Transverse colon (tissue), 4 donors: ENCODE measurements around the gene GSC2. TPM values are rescaled to one million over a fixed set of nuclear protein-coding genes. Genes with fewer than 3 reads are reported as not detected.

Source experiments
- DNase-seq: peaks from one replicate; pipeline ENCODE4 v3.0.0-alpha.2; 2019
- H3K27ac ChIP-seq, 4 donors: fragments of 200-600 bp; sonication (generic); 2 replicates each; pipeline ENCODE4 v1.5.1; 2016 to 2018; ENCODE audit warnings: inconsistent platforms in 4 of 4
- H3K27me3 ChIP-seq: fragments of 200-600 bp; sonication (generic); 2 replicates; pipeline ENCODE4 v1.5.1; 2017; ENCODE audit warnings: inconsistent platforms
- H3K36me3 ChIP-seq, 4 donors: fragments of 200-600 bp; sonication (generic); 2 replicates each; pipeline ENCODE4 v1.5.1; 2017 to 2019; ENCODE audit warnings: inconsistent platforms in 4 of 4
- H3K4me1 ChIP-seq, 4 donors: fragments of 200-600 bp; sonication (generic); 2 replicates each; pipeline ENCODE4 v1.5.1; 2017 to 2020; ENCODE audit warnings: inconsistent platforms in 4 of 4
- H3K4me3 ChIP-seq, 4 donors: fragments of 200-600 bp; sonication (generic); 1 replicate in 1 of 4; 2 replicates in 3 of 4; pipeline versions ENCODE4 v1.5.1 to v1.6.1; 2017 to 2019; ENCODE audit warnings: inconsistent platforms in 4 of 4
- H3K9me3 ChIP-seq, 2 donors: fragments of 200-600 bp; sonication (generic); 2 replicates each; pipeline ENCODE4 v1.5.1; 2017 to 2019; ENCODE audit warnings: inconsistent platforms in 2 of 2
- CTCF ChIP-seq, 5 experiments: fragments of 200-600 bp in 3 of 5; fragments of 450-650 bp in 2 of 5; sonication (generic) in 3 of 5; IDR thresholded peaks; 1 replicate in 2 of 5; 2 replicates in 3 of 5; pipeline ENCODE4 v1.5.1; 2016 to 2017; ENCODE audit warnings: antibody characterized with exemption in 5 of 5, inconsistent platforms in 3 of 5, mild to moderate bottlenecking in 2 of 5, moderate library complexity in 1 of 5
- EP300 ChIP-seq: sonication (generic); formaldehyde crosslinking; IDR thresholded peaks from one replicate; pipeline ENCODE4 v1.6.1; 2017; ENCODE audit warnings: antibody characterized with exemption, low read depth
- POLR2A ChIP-seq: fragments of 450-650 bp; IDR thresholded peaks from one replicate; pipeline ENCODE4 v1.6.1; 2016; ENCODE audit warnings: antibody characterized with exemption, mild to moderate bottlenecking, moderate library complexity
- POLR2AphosphoS5 ChIP-seq, 3 donors: sonication (generic); formaldehyde crosslinking; IDR thresholded peaks; one replicate each; pipeline ENCODE4 v1.6.1; 2016; ENCODE audit warnings: antibody characterized with exemption in 3 of 3
- WGBS, 2 donors: methylation state at CpG; one replicate each; pipeline ENCODE4 v1.1.5; 2018; ENCODE audit warnings: low coverage in 1 of 2; 5-methylcytosine and 5-hydroxymethylcytosine counted together
- in situ Hi-C, 4 donors: fragments of 200-750 bp; cut with MboI; loops; one replicate each; pipeline versions ENCODE4 v1.15.0 to v1.15.1; 2017; ENCODE audit warnings: low sequenced_read_pairs in 3 of 4, low pct_ligation_motif_present in 1 of 4, low pct_unique_long_range_greater_than_20kb in 1 of 4
- intact Hi-C: fragments of 100-400 bp; cut with DNase I; formaldehyde crosslinking; loops from one replicate; pipeline ENCODE4 v1.15.1; 2023; ENCODE audit warnings: low total_unique reads
- total RNA-seq, 4 donors: library from RNA; depleted of rRNA; stranded (reverse); fragments of >200 nt; gene quantifications; one replicate each; pipeline ENCODE4 v1.1.0, GENCODE V29; 2016

GSC2 gene
- total RNA-seq, 4 donors from 2014 or later: not detected

GRCh38 chr22:19149047-19149883 is 827 bp downstream of the GSC2 start:
- intact Hi-C loops: no loop called here
- in situ Hi-C loops: loop anchor here in 1 of 4 donors (25.0 kb wide), 1 partner anchor 488 kb away; no protein-coding TSS in a partner anchor
- H3K27ac ChIP-seq: no peak overlapping the region
- WGBS, 2 donors: 0 to 13% methylated on average over 3 to 78 of the region's 92 CpGs
- H3K27me3 ChIP-seq: peaks cover 65% of the 10 kb centered on the region
- H3K36me3 ChIP-seq: no peaks in the 10 kb centered on the region
- DNase-seq: no peak
- TF ChIP-seq POLR2A: no peak
- H3K4me1 ChIP-seq: peaks cover 0 to 13% (median 9%) of the 10 kb centered on the region in 4 donors
- peak overlapping the region in 2 of 4 donors; percentile 22 to 26 for H3K4me3 ChIP-seq
- peaks cover 0 to 4% of the 10 kb centered on the region in 2 donors for H3K9me3 ChIP-seq

- no peak for DNase-seq
- 52% methylated on average over 31 of the region's 33 CpGs; no CpG with 5 or more reads in 1 of the 2 donors for WGBS, 2 donors
- Histone ChIP-seq H3K36me3 (no peaks in the 10 kb centered on the region), H3K4me1 (peaks cover 3 to 21% (median 16%) of the 10 kb centered on the region in 4 donors), H3K27me3 (peaks cover 57% of the 10 kb centered on the region), H3K27ac (no peak overlapping the region), H3K4me3 (no peak overlapping the region), H3K9me3 (no peaks in the 10 kb centered on the region)
- TF ChIP-seq CTCF (IDR thresholded peaks at IDR 0.05) (no peak), POLR2AphosphoS5 (IDR thresholded peaks at IDR 0.05) (no peak), EP300 (no peak), POLR2A (no peak)
- in situ Hi-C loops (loop anchor here in 1 of 4 donors (25.0 kb wide), 1 partner anchor 489 kb away; no protein-coding TSS in a partner anchor), intact Hi-C loops (no loop called here)
Measured at GRCh38 chr22:19148417-19149046, 1.6 kb downstream of the GSC2 start.

- Histone ChIP-seq H3K27me3 (peaks cover 45% of the 10 kb centered on the region), H3K36me3 (peaks cover 0 to 2% (median 0%) of the 10 kb centered on the region in 4 donors), H3K9me3 (no peaks in the 10 kb centered on the region), H3K4me3 (no peak overlapping the region), H3K27ac (no peak overlapping the region), H3K4me1 (peaks cover 8 to 25% (median 19%) of the 10 kb centered on the region in 4 donors)
- intact Hi-C loops (no loop called here), in situ Hi-C loops (loop anchor here in 1 of 4 donors (25.0 kb wide), 1 partner anchor 490 kb away; no protein-coding TSS in a partner anchor)
- no peak for DNase-seq
- no peak for TF ChIP-seq POLR2A
- no peak for TF ChIP-seq CTCF (IDR thresholded peaks at IDR 0.05)
- TF ChIP-seq EP300: no peak
- TF ChIP-seq POLR2AphosphoS5 (IDR thresholded peaks at IDR 0.05): no peak
- WGBS, 2 donors: 43 to 53% methylated on average over 4 to 9 of the region's 9 CpGs
Measured at GRCh38 chr22:19147195-19147780, 2.8 kb downstream of the GSC2 start.

- Histone ChIP-seq H3K4me3 (no peak overlapping the region), H3K27ac (no peak overlapping the region), H3K27me3 (peaks cover 36% of the 10 kb centered on the region), H3K36me3 (peaks cover 0 to 9% (median 1%) of the 10 kb centered on the region in 4 donors), H3K4me1 (peaks cover 8 to 25% (median 19%) of the 10 kb centered on the region in 4 donors), H3K9me3 (no peaks in the 10 kb centered on the region)
- no peak for DNase-seq
- 78% methylated on average over 8 to 11 of the region's 11 CpGs for WGBS, 2 donors
- in situ Hi-C loops (loop anchor here in 1 of 4 donors (25.0 kb wide), 1 partner anchor 491 kb away; no protein-coding TSS in a partner anchor), intact Hi-C loops (no loop called here)
- TF ChIP-seq EP300 (no peak), CTCF (IDR thresholded peaks at IDR 0.05) (no peak), POLR2A (no peak)
Measured at GRCh38 chr22:19146215-19146968, 3.7 kb downstream of the GSC2 start.
